ENCODE data around the gene ITPK1. TPM values are rescaled to one million over a fixed set of nuclear protein-coding genes. Genes with fewer than 3 reads are reported as not detected.

Gene ITPK1
- total and polyA plus RNA-seq, 10 of the 15 experiments (the other 5 are each of a cell fraction or from before 2014, with no cell fraction given): 1.3 to 73.2 (median 27.0) TPM

GRCh38 chr14:92959189-92959531 lies 156.6 kb downstream of the ITPK1 start (continued):
- no peak for TF ChIP-seq CTCF (IDR thresholded peaks at IDR 0.05 in 2 of 3, conservative IDR thresholded peaks at IDR 0.05 in 1 of 3; ENCODE audit: control insufficient read depth in 2 of 3, extremely low read depth in 1 of 3, insufficient read depth in 1 of 3, low read depth in 3 of 3, low read length in 3 of 3)
- no peak for TF ChIP-seq MAX (IDR thresholded peaks at IDR 0.05; ENCODE audit: low read depth, low read length)

DNA sequence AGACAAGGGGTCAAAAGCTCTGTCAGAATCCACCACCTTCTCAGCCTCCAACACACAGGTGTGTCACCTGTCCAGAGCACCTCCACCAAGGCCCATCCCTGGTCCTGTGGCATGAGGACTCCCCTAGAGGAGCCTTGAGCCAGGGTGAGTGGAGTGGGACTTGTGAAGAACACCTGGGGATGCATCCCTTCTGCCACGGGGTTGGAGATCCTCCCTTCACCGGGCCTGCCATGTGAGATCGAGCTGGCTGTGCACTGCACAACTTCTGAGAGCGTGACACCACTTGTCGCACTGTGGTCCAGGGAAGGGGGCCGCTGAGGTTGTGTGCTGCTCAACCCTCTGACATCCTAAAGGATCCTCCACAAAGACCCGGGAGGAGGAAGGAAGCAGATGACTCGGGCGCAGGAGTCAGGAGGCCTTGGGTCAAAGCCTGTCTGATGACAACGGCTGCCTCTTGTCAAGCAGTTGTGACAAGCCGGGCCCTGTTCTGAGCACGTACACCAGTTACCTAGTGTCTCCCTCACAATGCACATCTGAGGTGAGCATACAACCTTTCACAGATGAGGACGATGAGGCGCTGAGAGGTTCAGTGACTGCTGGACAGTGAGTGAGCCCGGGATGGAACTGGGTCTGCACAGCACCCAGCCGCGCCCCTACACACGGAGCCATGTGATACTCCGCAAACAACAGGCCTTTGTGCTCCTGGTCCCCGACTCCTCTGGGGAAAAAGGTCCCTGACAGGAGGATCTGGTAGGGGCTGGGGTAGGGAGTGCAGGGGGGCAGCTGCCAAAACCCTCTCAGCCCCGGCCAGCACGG lies 157.1 kb downstream of the ITPK1 start:
- intact Hi-C loops (cut with micrococcal nuclease; ENCODE audit: unreplicated experiment) (no loop called here), in situ Hi-C loops (cut with MboI) (no loop called here)
- H4K20me1 ChIP-seq (ENCODE audit: control insufficient read depth, insufficient read depth): no peaks in the 10 kb centered on the region; the same call in 1 of the 2 replicates
- H3K4me3 ChIP-seq: no peak overlapping the region
- H3K9ac ChIP-seq (ENCODE audit: control insufficient read depth, insufficient read depth, low read length): no peak overlapping the region
- POLR2A ChIA-PET: no interaction called here
- peaks cover 0 to 45% of the 10 kb centered on the region in 2 experiments; a peak in 3 of 4 replicates for H3K36me3 ChIP-seq (ENCODE audit: control insufficient read depth in 2 of 2, insufficient read depth in 2 of 2, low read length in 1 of 2)
- BruUV-seq (replicated peaks): no TSS peak
- DNase-seq (ENCODE audit: low read depth, low spot score): no peak
- H3K4me1 ChIP-seq (ENCODE audit: control insufficient read depth, insufficient read depth, low read length): no peaks in the 10 kb centered on the region
- no peak overlapping the region for H3K4me2 ChIP-seq (ENCODE audit: control insufficient read depth, insufficient read depth)
- CTCF ChIA-PET: interaction anchor here (0.8 kb wide), 1 partner anchor 155 kb away, joined by 3 read pairs; no protein-coding TSS in a partner anchor
- 88% methylated on average over 19 of the region's 22 CpGs for WGBS (ENCODE audit: insufficient coverage, insufficient replicate concordance, low lambda C conversion rate, missing lambda C conversion rate)
- FAIRE-seq: no peak
- ATAC-seq: no peak
- H3K9me3 ChIP-seq (replicated peaks; ENCODE audit: control insufficient read depth, insufficient read depth, low read length): no peaks in the 10 kb centered on the region
- SMC1A ChIA-PET (ENCODE audit: uncharacterized antibody, unreplicated experiment): no interaction called here
- H3K79me2 ChIP-seq (ENCODE audit: control insufficient read depth, insufficient read depth, low read length): no peaks in the 10 kb centered on the region
- no peak overlapping the region for H2AFZ ChIP-seq (ENCODE audit: control insufficient read depth, low read depth, low read length)
- H3K27me3 ChIP-seq (replicated peaks in 1 of 2; ENCODE audit: control insufficient read depth in 2 of 2, insufficient read depth in 2 of 2, low read length in 1 of 2): no peaks in the 10 kb centered on the region
- RAD21 ChIA-PET (ENCODE audit: unreplicated experiment): interaction anchor here (1.6 kb wide), 1 partner anchor 155 kb away, joined by 4 read pairs; no protein-coding TSS in a partner anchor
- no peak overlapping the region for H3K27ac ChIP-seq (ENCODE audit: control insufficient read depth, insufficient read depth)
- TF ChIP-seq, protein P1, sequence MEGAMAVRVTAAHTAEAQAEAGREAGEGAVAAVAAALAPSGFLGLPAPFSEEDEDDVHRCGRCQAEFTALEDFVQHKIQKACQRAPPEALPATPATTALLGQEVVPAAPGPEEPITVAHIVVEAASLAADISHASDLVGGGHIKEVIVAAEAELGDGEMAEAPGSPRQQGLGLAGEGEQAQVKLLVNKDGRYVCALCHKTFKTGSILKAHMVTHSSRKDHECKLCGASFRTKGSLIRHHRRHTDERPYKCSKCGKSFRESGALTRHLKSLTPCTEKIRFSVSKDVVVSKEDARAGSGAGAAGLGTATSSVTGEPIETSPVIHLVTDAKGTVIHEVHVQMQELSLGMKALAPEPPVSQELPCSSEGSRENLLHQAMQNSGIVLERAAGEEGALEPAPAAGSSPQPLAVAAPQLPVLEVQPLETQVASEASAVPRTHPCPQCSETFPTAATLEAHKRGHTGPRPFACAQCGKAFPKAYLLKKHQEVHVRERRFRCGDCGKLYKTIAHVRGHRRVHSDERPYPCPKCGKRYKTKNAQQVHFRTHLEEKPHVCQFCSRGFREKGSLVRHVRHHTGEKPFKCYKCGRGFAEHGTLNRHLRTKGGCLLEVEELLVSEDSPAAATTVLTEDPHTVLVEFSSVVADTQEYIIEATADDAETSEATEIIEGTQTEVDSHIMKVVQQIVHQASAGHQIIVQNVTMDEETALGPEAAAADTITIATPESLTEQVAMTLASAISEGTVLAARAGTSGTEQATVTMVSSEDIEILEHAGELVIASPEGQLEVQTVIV (IDR thresholded peaks at IDR 0.05; ENCODE audit: borderline replicate concordance, partially characterized antibody): no peak
- TF ChIP-seq, protein P2, sequence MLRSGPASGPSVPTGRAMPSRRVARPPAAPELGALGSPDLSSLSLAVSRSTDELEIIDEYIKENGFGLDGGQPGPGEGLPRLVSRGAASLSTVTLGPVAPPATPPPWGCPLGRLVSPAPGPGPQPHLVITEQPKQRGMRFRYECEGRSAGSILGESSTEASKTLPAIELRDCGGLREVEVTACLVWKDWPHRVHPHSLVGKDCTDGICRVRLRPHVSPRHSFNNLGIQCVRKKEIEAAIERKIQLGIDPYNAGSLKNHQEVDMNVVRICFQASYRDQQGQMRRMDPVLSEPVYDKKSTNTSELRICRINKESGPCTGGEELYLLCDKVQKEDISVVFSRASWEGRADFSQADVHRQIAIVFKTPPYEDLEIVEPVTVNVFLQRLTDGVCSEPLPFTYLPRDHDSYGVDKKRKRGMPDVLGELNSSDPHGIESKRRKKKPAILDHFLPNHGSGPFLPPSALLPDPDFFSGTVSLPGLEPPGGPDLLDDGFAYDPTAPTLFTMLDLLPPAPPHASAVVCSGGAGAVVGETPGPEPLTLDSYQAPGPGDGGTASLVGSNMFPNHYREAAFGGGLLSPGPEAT (IDR thresholded peaks at IDR 0.05; ENCODE audit: low read depth): no peak
- TF ChIP-seq BHLHE40 (IDR thresholded peaks at IDR 0.05; ENCODE audit: borderline replicate concordance in 1 of 2, low read depth in 2 of 2, low read length in 1 of 2) (no peak), MEF2B (IDR thresholded peaks at IDR 0.05; ENCODE audit: partially characterized antibody, poor library complexity, severe bottlenecking) (no peak), ATF3 (IDR thresholded peaks at IDR 0.05; ENCODE audit: borderline replicate concordance, extremely low read depth, low read depth, low read length) (no peak), BRCA1 (IDR thresholded peaks at IDR 0.05; ENCODE audit: low read depth, low read length) (no peak), FOXM1 (IDR thresholded peaks at IDR 0.05; ENCODE audit: low read depth, low read length) (no peak), NKRF (conservative IDR thresholded peaks at IDR 0.05) (no peak), HDGF (IDR thresholded peaks at IDR 0.05) (no peak)

Measured in GM12878 (cell line).